Naive thymus-derived CD4-positive, alpha-beta T cell (primary cell): ENCODE data around the gene WDR70. TPM values are rescaled to one million over a fixed set of nuclear protein-coding genes. Genes with fewer than 3 reads are reported as not detected.

ENCODE experiments used
- ATAC-seq: fragments of 150-1000 bp; cut with Tn5 transposase; 2 replicates; pipeline ENCODE4 v1.10.0; 2021; ENCODE audit warnings: mild to moderate bottlenecking, moderate library complexity
- CTCF ChIA-PET: fragments of 350-600 bp; sonication (Branson Sonifier 250); formaldehyde crosslinking; loops from one replicate; lab custom pipeline; 2021; ENCODE audit warnings: antibody characterized with exemption; lab: Charles Lee
- POLR2A ChIA-PET: fragments of 350-600 bp; sonication (Branson Sonifier 250); formaldehyde crosslinking; loops from one replicate; lab custom pipeline; 2021; ENCODE audit warnings: antibody characterized with exemption, inconsistent platforms; lab: Charles Lee
- DNase-seq, 9 donors: peaks; one replicate each; pipeline versions ENCODE4 v3.0.0 to v3.0.0-alpha.2; 2020 to 2022; ENCODE audit warnings: mixed read lengths in 1 of 9
- H3K27ac ChIP-seq: one replicate; pipeline ENCODE4 v1.7.0; 2013; ENCODE audit warnings: mild to moderate bottlenecking, low read depth, low read length, moderate library complexity
- H3K27me3 ChIP-seq, 2 donors: one replicate each; pipeline ENCODE4 v1.7.0; 2013; ENCODE audit warnings: low read length in 2 of 2, mild to moderate bottlenecking in 2 of 2, moderate library complexity in 2 of 2; ENCODE audit not compliant: control insufficient read depth in 2 of 2, insufficient read depth in 2 of 2
- H3K36me3 ChIP-seq, 3 experiments: 1 replicate in 2 of 3; 2 replicates in 1 of 3; pipeline ENCODE4 v1.7.0; 2013; ENCODE audit warnings: low read length in 3 of 3, mild to moderate bottlenecking in 3 of 3, moderate library complexity in 1 of 3; ENCODE audit not compliant: insufficient read depth in 3 of 3, control insufficient read depth in 2 of 3
- H3K4me1 ChIP-seq, 2 donors: one replicate each; pipeline ENCODE4 v1.7.0; 2013; ENCODE audit warnings: low read length in 2 of 2, mild to moderate bottlenecking in 2 of 2, moderate library complexity in 1 of 2; ENCODE audit not compliant: control insufficient read depth in 2 of 2, insufficient read depth in 2 of 2
- H3K4me3 ChIP-seq: 2 replicates; pipeline ENCODE4 v1.7.0; 2013; ENCODE audit warnings: mild to moderate bottlenecking, low read length
- H3K9me3 ChIP-seq, 3 experiments: 1 replicate in 2 of 3; 2 replicates in 1 of 3; pipeline ENCODE4 v1.7.0; 2013; ENCODE audit warnings: low read length in 3 of 3; ENCODE audit not compliant: control insufficient read depth in 2 of 3
- H3K27ac Mint-ChIP-seq, 9 donors: one replicate each; pipeline ENCODE4 v1.8.0; 2020 to 2022; ENCODE audit warnings: mixed read lengths in 9 of 9, mild to moderate bottlenecking in 8 of 9, moderate library complexity in 5 of 9, inconsistent platforms in 2 of 9
- H3K27me3 Mint-ChIP-seq, 5 donors: one replicate each; pipeline ENCODE4 v1.8.0; 2021 to 2022; ENCODE audit warnings: mixed read lengths in 5 of 5, mild to moderate bottlenecking in 1 of 5
- H3K36me3 Mint-ChIP-seq, 5 donors: one replicate each; pipeline ENCODE4 v1.8.0; 2020 to 2022; ENCODE audit warnings: mixed read lengths in 5 of 5, mild to moderate bottlenecking in 3 of 5, inconsistent platforms in 1 of 5
- H3K4me1 Mint-ChIP-seq, 7 donors: one replicate each; pipeline ENCODE4 v1.8.0; 2020 to 2022; ENCODE audit warnings: mixed read lengths in 7 of 7, mild to moderate bottlenecking in 3 of 7, inconsistent platforms in 1 of 7
- H3K4me3 Mint-ChIP-seq, 10 donors: one replicate each; pipeline ENCODE4 v1.8.0; 2020 to 2022; ENCODE audit warnings: mild to moderate bottlenecking in 10 of 10, mixed read lengths in 10 of 10, moderate library complexity in 6 of 10, inconsistent platforms in 2 of 10
- H3K9me3 Mint-ChIP-seq, 11 donors: one replicate each; pipeline ENCODE4 v1.8.0; 2020 to 2022; ENCODE audit warnings: mixed read lengths in 11 of 11, mild to moderate bottlenecking in 4 of 11, inconsistent platforms in 1 of 11, moderate library complexity in 1 of 11
- intact Hi-C, 2 donors: fragments of 100-400 bp; cut with micrococcal nuclease; formaldehyde crosslinking; loops; one replicate each; pipeline ENCODE4 v1.15.1; 2023
- polyA plus RNA-seq, 2 donors: library from polyadenylated mRNA; unstranded; fragments of 300-500 nt; fragmentation: Illumina TruSeq; gene quantifications; one replicate each; pipeline ENCODE4 v1.2.3, GENCODE V29; 2021
- total RNA-seq, 6 experiments: library from RNA in 5 of 6; stranded (reverse) in 5 of 6; gene quantifications; 1 replicate in 5 of 6; 2 replicates in 1 of 6; pipeline ENCODE4 v1.2.3 and lab custom pipeline; 2021 to 2026

WDR70 gene
- total and polyA plus RNA-seq, 7 experiments from 2014 or later = 17.7 to 41.4 (median 38.8) TPM

DNA sequence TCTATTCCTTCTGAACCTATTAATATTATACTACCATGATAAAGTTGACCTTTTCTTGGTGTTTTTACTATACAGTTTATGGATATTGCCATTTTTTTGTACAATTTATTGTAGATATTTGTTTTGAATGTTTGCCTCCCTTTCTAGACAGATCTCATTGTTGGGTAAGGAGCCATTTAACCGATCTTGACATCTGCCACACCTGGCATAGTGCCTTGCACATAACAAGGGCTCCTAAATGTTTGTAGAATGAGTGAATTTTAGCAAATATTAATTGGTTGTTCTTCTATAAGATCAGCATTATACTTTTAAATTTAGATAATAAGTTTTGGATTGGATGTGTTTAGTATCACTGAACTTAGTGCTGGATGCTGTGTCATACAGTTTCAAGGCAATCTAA is 285.4 kb downstream of the WDR70 start:
- ChIA-PET POLR2A (no interaction called here), CTCF (no interaction called here)
- Histone ChIP-seq H3K4me3 (no peak overlapping the region), H3K27me3 (peaks cover 0 to 2% of the 10 kb centered on the region in 2 donors), H3K9me3 (peaks cover 0 to 2% (median 0%) of the 10 kb centered on the region in 3 experiments), H3K4me1 (no peaks in the 10 kb centered on the region), H3K36me3 (no peaks in the 10 kb centered on the region), H3K27ac (no peak overlapping the region)
- ATAC-seq = no peak
- H3K27ac Mint-ChIP-seq = no peak overlapping the region
- no peaks in the 10 kb centered on the region for H3K27me3 Mint-ChIP-seq
- H3K9me3 Mint-ChIP-seq = peaks cover 0 to 7% (median 0%) of the 10 kb centered on the region in 11 donors
- intact Hi-C loops = no loop called here
- H3K4me3 Mint-ChIP-seq = no peak overlapping the region
- peaks cover 0 to 61% (median 37%) of the 10 kb centered on the region in 5 donors for H3K36me3 Mint-ChIP-seq
- peaks cover 0 to 22% (median 12%) of the 10 kb centered on the region in 7 donors for H3K4me1 Mint-ChIP-seq
- no peak for DNase-seq

- H3K4me3 Mint-ChIP-seq = no peak overlapping the region
- Histone ChIP-seq H3K27ac (no peak overlapping the region), H3K9me3 (peaks cover 0 to 3% (median 0%) of the 10 kb centered on the region in 3 experiments), H3K27me3 (peaks cover 0 to 2% of the 10 kb centered on the region in 2 donors), H3K4me3 (no peak overlapping the region), H3K36me3 (no peaks in the 10 kb centered on the region), H3K4me1 (no peaks in the 10 kb centered on the region)
- no peaks in the 10 kb centered on the region for H3K27me3 Mint-ChIP-seq
- CTCF ChIA-PET = no interaction called here
- H3K9me3 Mint-ChIP-seq = peaks cover 0 to 7% (median 0%) of the 10 kb centered on the region in 11 donors
- H3K36me3 Mint-ChIP-seq = peaks cover 0 to 68% (median 43%) of the 10 kb centered on the region in 5 donors
- DNase-seq (no peak), ATAC-seq (no peak)
- H3K4me1 Mint-ChIP-seq = peaks cover 0 to 30% (median 17%) of the 10 kb centered on the region in 7 donors
- no peak overlapping the region for H3K27ac Mint-ChIP-seq
- POLR2A ChIA-PET = no interaction called here
- intact Hi-C loops = no loop called here
Observed at GRCh38 chr5:37665272-37665671, 286.2 kb downstream of the WDR70 start.

GRCh38 chr5:37665889-37666288 is 286.8 kb downstream of the WDR70 start:
- Mint-ChIP-seq H3K9me3 (peaks cover 0 to 7% (median 0%) of the 10 kb centered on the region in 11 donors), H3K27me3 (no peaks in the 10 kb centered on the region), H3K4me3 (no peak overlapping the region), H3K27ac (no peak overlapping the region), H3K4me1 (peaks cover 0 to 33% (median 20%) of the 10 kb centered on the region in 7 donors), H3K36me3 (peaks cover 0 to 68% (median 43%) of the 10 kb centered on the region in 5 donors)
- DNase-seq (no peak), ATAC-seq (no peak)
- intact Hi-C loops = no loop called here
- no peaks in the 10 kb centered on the region for H3K36me3 ChIP-seq
- no peak overlapping the region for H3K4me3 ChIP-seq
- no peak overlapping the region for H3K27ac ChIP-seq
- H3K9me3 ChIP-seq = peaks cover 0 to 3% (median 0%) of the 10 kb centered on the region in 3 experiments
- H3K27me3 ChIP-seq = peaks cover 0 to 2% of the 10 kb centered on the region in 2 donors
- CTCF ChIA-PET = no interaction called here
- POLR2A ChIA-PET = no interaction called here
- no peaks in the 10 kb centered on the region for H3K4me1 ChIP-seq

- ChIA-PET POLR2A (no interaction called here), CTCF (no interaction called here)
- ATAC-seq (no peak), DNase-seq (no peak)
- no peak overlapping the region for H3K27ac Mint-ChIP-seq
- no peaks in the 10 kb centered on the region for H3K27me3 Mint-ChIP-seq
- Histone ChIP-seq H3K27me3 (peaks cover 0 to 2% of the 10 kb centered on the region in 2 donors), H3K27ac (no peak overlapping the region), H3K4me1 (peaks cover 0 to 9% of the 10 kb centered on the region in 2 donors), H3K4me3 (no peak overlapping the region), H3K36me3 (no peaks in the 10 kb centered on the region), H3K9me3 (peaks cover 0 to 3% (median 0%) of the 10 kb centered on the region in 3 experiments)
- no peak overlapping the region for H3K4me3 Mint-ChIP-seq
- peaks cover 0 to 9% (median 0%) of the 10 kb centered on the region in 11 donors for H3K9me3 Mint-ChIP-seq
- intact Hi-C loops = no loop called here
- H3K4me1 Mint-ChIP-seq = peaks cover 8 to 47% (median 33%) of the 10 kb centered on the region in 7 donors
- peaks cover under 1 to 63% (median 34%) of the 10 kb centered on the region in 5 donors for H3K36me3 Mint-ChIP-seq
Observed at GRCh38 chr5:37667430-37667829, 288.3 kb downstream of the WDR70 start.

- Histone ChIP-seq H3K27ac (no peak overlapping the region), H3K9me3 (peaks cover 0 to 3% (median 0%) of the 10 kb centered on the region in 3 experiments), H3K36me3 (no peaks in the 10 kb centered on the region), H3K4me1 (peaks cover 0 to 9% of the 10 kb centered on the region in 2 donors), H3K27me3 (peaks cover 0 to 2% of the 10 kb centered on the region in 2 donors), H3K4me3 (no peak overlapping the region)
- Mint-ChIP-seq H3K4me3 (no peak overlapping the region), H3K9me3 (peaks cover 0 to 9% (median 0%) of the 10 kb centered on the region in 11 donors), H3K27me3 (no peaks in the 10 kb centered on the region), H3K36me3 (peaks cover 1 to 62% (median 34%) of the 10 kb centered on the region in 5 donors), H3K4me1 (peaks cover 8 to 50% (median 35%) of the 10 kb centered on the region in 7 donors), H3K27ac (no peak overlapping the region)
- DNase-seq = no peak
- ChIA-PET POLR2A (no interaction called here), CTCF (no interaction called here)
- intact Hi-C loops = no loop called here
- ATAC-seq = no peak
Observed at GRCh38 chr5:37667846-37668245, 288.7 kb downstream of the WDR70 start.

GRCh38 chr5:37668524-37669047 is 289.5 kb downstream of the WDR70 start:
- H3K9me3 ChIP-seq = peaks cover 0 to 3% (median 0%) of the 10 kb centered on the region in 3 experiments
- ChIA-PET POLR2A (no interaction called here), CTCF (no interaction called here)
- Mint-ChIP-seq H3K36me3 (peaks cover 1 to 65% (median 32%) of the 10 kb centered on the region in 5 donors), H3K27ac (no peak overlapping the region), H3K9me3 (peaks cover 0 to 10% (median under 1%) of the 10 kb centered on the region in 11 donors), H3K4me3 (no peak overlapping the region), H3K4me1 (peaks cover 4 to 52% (median 35%) of the 10 kb centered on the region in 7 donors), H3K27me3 (no peaks in the 10 kb centered on the region)
- H3K27ac ChIP-seq = no peak overlapping the region
- intact Hi-C loops = no loop called here
- H3K4me1 ChIP-seq = peaks cover 0 to 9% of the 10 kb centered on the region in 2 donors
- peak; percentile 32 for ATAC-seq
- no peaks in the 10 kb centered on the region for H3K36me3 ChIP-seq
- DNase-seq = no peak
- peaks cover 0 to 2% of the 10 kb centered on the region in 2 donors for H3K27me3 ChIP-seq
- no peak overlapping the region for H3K4me3 ChIP-seq
